Kidney (tissue), 14 donors: ENCODE measurements around the gene PARP6. TPM values are rescaled to one million over a fixed set of nuclear protein-coding genes. Genes with fewer than 3 reads are reported as not detected.
A peak's percentile ranks its signal among the peaks of the same experiment; 100 is the strongest.

Experiments used
- DNase-seq, 5 donors: peaks; one replicate each; pipeline ENCODE4 v3.0.0-alpha.2; 2013 to 2020
- FAIRE-seq: peaks from 2 replicates; lab custom pipeline; 2012; peaks lifted over from hg19 to GRCh38; lab: Jason Lieb, UNC
- H3K27ac ChIP-seq, 2 donors: one replicate each; pipeline ENCODE4 v1.7.0; 2013; ENCODE audit warnings: low read depth in 2 of 2, low read length in 2 of 2, inconsistent platforms in 1 of 2
- H3K27me3 ChIP-seq: one replicate; pipeline ENCODE4 v1.7.1; 2013; ENCODE audit warnings: low read length, inconsistent platforms; ENCODE audit not compliant: control insufficient read depth, insufficient read depth
- H3K36me3 ChIP-seq, 3 donors: one replicate each; pipeline versions ENCODE4 v1.7.0 to v1.7.1; 2013; ENCODE audit warnings: low read length in 3 of 3, control low read depth in 1 of 3, inconsistent platforms in 1 of 3; ENCODE audit not compliant: insufficient read depth in 3 of 3, control insufficient read depth in 2 of 3
- H3K4me1 ChIP-seq, 3 donors: one replicate each; pipeline versions ENCODE4 v1.7.0 to v1.7.1; 2013; ENCODE audit warnings: low read length in 3 of 3, inconsistent platforms in 1 of 3, low read depth in 1 of 3; ENCODE audit not compliant: control insufficient read depth in 2 of 3, insufficient read depth in 2 of 3
- H3K4me3 ChIP-seq, 3 donors: one replicate each; pipeline versions ENCODE4 v1.7.0 to v1.8.1; 2013; ENCODE audit warnings: low read length in 3 of 3, control low read depth in 1 of 3, inconsistent platforms in 1 of 3
- H3K9ac ChIP-seq, 3 donors: one replicate each; pipeline versions ENCODE4 v1.7.0 to v1.7.1; 2013; ENCODE audit warnings: low read length in 3 of 3, control low read depth in 1 of 3, inconsistent platforms in 1 of 3
- H3K9me3 ChIP-seq, 3 donors: one replicate each; pipeline versions ENCODE4 v1.7.0 to v1.7.1; 2013; ENCODE audit warnings: low read length in 3 of 3, control low read depth in 1 of 3, inconsistent platforms in 1 of 3; ENCODE audit not compliant: control insufficient read depth in 2 of 3, insufficient read depth in 1 of 3
- intact Hi-C: fragments of 100-400 bp; cut with DNase I; formaldehyde crosslinking; loops from one replicate; pipeline ENCODE4 v1.11.1; 2022
- polyA plus RNA-seq: library from polyadenylated mRNA; stranded (reverse); fragments of 350-450 nt; fragmentation: Illumina TruSeq; extraction: RNeasy Lipid Tissue Mini Kit (QIAGEN cat#74804); gene quantifications from one replicate; pipeline ENCODE4 v1.2.3, GENCODE V29; 2014; ENCODE audit warnings: low read depth, low replicate concordance; ENCODE audit not compliant: insufficient read depth
- total RNA-seq: library from RNA; stranded (reverse); fragmentation: NEBNext Ultra II Directional; extraction: Animal tissue kit (Norgen Biotek cat#: 25700); gene quantifications from one replicate; pipeline ENCODE4 v1.2.1, GENCODE V29; 2021
- TF ChIP-seq, protein P1 (sequence below): IDR thresholded peaks from 3 replicates; pipeline ENCODE4 v1.5.1; 2012; ENCODE audit warnings: mild to moderate bottlenecking, moderate library complexity, borderline replicate concordance; ENCODE audit not compliant: insufficient read depth; ENCODE audit errors: extremely low read depth
- donor health status: control.
- donor health status: control.
- donor health status: control.
- donor health status: control.
- donor health status: control.
- donor health status: DM: yes; HTN: yes; CAD: no.
- donor health status: Normal renal cell carcinoma (clear cell type).

PARP6 gene
- total and polyA plus RNA-seq, 2 donors from 2014 or later = 50.4 to 69.7 TPM

DNA sequence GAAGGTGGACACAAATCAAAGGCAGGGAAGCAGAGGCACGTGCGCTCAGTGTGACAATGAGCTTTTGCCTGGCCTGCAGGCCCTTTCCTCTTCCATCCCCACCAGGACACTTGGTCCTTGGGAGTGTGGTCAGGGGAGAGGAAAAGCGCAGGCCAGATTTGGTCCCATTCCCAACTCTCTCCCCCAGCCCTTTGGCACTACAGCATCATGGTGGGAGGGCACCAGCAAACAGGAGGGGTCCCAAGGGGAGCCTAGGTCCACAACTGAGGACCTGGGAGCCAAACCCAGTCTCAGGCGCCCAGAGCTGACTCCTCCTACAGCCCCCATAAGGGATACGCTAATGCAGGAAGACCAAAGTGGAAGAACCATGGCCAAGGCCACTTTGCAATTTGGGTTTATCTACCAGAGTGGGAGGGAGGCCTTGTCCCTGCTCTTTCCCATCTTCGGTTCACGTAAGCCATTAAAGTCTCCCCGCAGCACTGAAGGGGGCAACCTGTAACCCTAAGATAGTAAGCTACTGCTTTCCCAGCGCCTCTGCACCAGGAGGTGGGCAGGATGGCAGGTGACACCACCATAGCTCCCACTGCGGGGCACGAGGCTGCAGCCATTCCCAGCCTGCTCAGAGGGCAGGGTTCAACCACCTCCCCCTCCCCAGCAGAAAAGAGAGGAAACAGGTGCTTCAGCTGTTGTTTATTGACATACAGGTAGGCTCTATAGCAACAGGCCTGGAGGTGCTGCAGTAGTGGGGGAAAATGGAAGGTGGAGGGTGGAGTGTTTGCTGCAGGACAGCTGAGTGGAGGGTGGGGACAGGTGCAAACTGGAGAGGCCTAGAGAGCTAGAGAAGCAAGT is 73.8 kb downstream of the PARP6 start:
- H3K36me3 ChIP-seq = peaks cover 2 to 32% (median 24%) of the 10 kb centered on the region in 3 donors
- intact Hi-C loops = no loop called here
- H3K9me3 ChIP-seq = no peaks in the 10 kb centered on the region
- no peak overlapping the region for H3K9ac ChIP-seq
- no peaks in the 10 kb centered on the region for H3K27me3 ChIP-seq
- FAIRE-seq = no peak
- TF ChIP-seq, protein P1, sequence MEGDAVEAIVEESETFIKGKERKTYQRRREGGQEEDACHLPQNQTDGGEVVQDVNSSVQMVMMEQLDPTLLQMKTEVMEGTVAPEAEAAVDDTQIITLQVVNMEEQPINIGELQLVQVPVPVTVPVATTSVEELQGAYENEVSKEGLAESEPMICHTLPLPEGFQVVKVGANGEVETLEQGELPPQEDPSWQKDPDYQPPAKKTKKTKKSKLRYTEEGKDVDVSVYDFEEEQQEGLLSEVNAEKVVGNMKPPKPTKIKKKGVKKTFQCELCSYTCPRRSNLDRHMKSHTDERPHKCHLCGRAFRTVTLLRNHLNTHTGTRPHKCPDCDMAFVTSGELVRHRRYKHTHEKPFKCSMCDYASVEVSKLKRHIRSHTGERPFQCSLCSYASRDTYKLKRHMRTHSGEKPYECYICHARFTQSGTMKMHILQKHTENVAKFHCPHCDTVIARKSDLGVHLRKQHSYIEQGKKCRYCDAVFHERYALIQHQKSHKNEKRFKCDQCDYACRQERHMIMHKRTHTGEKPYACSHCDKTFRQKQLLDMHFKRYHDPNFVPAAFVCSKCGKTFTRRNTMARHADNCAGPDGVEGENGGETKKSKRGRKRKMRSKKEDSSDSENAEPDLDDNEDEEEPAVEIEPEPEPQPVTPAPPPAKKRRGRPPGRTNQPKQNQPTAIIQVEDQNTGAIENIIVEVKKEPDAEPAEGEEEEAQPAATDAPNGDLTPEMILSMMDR = no peak
- H3K4me3 ChIP-seq = no peak overlapping the region
- no peak overlapping the region for H3K27ac ChIP-seq
- DNase-seq = peak in 1 of 5 donors; percentile 44
- peaks cover 0 to 22% (median 0%) of the 10 kb centered on the region in 3 donors for H3K4me1 ChIP-seq

DNA sequence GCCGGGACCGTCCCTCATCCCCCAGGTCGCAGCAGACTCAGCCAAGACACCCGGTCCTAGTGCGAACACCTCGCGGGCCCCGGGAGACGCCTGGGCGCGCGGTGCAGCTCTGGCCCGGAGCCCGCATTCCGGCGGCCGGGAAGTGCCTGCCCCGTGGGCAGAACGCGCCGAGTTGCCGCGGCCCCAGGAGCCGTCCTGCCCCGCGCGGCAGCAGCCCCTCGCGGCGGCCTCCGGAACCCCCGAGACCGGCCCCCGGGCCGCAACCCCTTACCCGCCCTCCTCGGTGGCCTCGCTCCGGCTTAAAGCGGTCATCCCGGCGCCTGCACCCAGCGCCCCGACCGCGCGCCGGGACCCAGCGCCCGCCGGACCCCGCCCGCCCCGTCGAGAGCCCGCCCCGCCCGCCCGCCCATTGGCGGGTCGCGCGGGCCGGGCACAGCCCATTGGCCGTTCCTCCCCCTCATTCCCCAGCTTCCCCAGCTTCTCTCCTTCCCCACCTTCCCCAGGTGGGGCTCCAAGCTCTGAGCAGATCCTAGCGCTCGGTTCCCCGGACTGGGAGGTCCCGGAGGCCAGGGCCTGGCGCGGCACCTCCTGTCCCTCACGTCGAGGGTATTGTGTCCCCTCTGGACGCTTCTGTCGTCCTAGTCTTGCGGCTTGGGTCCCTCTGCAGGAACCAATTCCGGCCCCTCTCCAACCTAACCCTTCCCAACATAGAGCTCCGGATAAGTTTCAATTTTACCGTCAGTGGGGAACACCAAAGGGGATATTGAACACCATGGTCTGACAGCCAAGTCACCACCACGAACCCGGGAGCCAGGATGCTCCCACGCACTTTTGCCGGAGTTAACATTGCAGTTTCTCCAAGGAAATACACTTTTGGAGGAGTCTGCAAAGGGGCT is 74.6 kb downstream of the PARP6 start, which contains the start of gene GRAMD2A:
Gene GRAMD2A (minus strand): TSS at position 328 of the 896 bp plus-strand sequence.
- Histone ChIP-seq H3K4me1 (peaks cover 0 to 14% (median 0%) of the 10 kb centered on the region in 3 donors), H3K4me3 (peak within 1 kb of the TSS in 2 of 3 donors; percentile 55 to 59), H3K27ac (no peak within 1 kb of the TSS), H3K9ac (no peak within 1 kb of the TSS), H3K27me3 (no peaks in the 10 kb centered on the region), H3K36me3 (peaks cover 2 to 29% (median 17%) of the 10 kb centered on the region in 3 donors), H3K9me3 (no peaks in the 10 kb centered on the region)
- no peak for FAIRE-seq
- TF ChIP-seq, protein P1 = no peak
- intact Hi-C loops = no loop called here
- peak; percentile 65 to 84 (median 68) for DNase-seq

DNA sequence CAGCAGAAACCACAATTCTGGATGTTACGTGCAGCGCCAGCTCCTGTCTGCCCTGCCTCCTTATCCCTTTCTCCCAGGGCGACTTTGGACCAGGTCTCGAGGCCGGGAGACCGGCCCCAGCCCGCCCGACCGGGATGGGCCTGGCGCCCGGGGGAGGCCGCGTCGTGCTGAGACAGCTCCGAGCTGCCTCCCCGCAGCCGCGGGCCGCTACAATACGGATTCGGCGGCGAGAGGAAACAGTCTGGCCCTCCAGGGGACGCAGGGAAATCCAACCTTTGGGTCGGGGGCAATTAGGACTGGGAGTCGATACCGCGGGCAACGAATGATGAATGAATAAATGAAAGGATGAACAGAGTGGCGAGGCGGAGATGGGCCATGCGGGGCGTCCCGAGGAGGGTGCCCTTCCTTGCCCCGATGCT is 75.3 kb downstream of the PARP6 start:
- H3K4me1 ChIP-seq = peaks cover 0 to 14% (median 0%) of the 10 kb centered on the region in 3 donors
- TF ChIP-seq, protein P1 = no peak
- no peak overlapping the region for H3K27ac ChIP-seq
- FAIRE-seq (no peak), DNase-seq (peak in 2 of 5 donors; percentile 47 to 50)
- H3K36me3 ChIP-seq = peaks cover 2 to 23% (median 13%) of the 10 kb centered on the region in 3 donors
- H3K27me3 ChIP-seq = no peaks in the 10 kb centered on the region
- intact Hi-C loops = no loop called here
- H3K9ac ChIP-seq = no peak overlapping the region
- no peaks in the 10 kb centered on the region for H3K9me3 ChIP-seq
- peak overlapping the region in 2 of 3 donors; percentile 55 to 59 for H3K4me3 ChIP-seq
